ENCODE results near the gene RPL36.
A peak's percentile ranks its signal among the peaks of the same experiment; 100 is the strongest.
"Not testable (repeated sequence)": the region's sequence is repeated elsewhere in the genome, so short reads cannot be mapped to it uniquely, and the experiment has no call there.

The RPL36 gene

GRCh38 chr19:5707576-5708575, 17.8 kb downstream of the RPL36 start:
- no peak for DNase-seq

DNA sequence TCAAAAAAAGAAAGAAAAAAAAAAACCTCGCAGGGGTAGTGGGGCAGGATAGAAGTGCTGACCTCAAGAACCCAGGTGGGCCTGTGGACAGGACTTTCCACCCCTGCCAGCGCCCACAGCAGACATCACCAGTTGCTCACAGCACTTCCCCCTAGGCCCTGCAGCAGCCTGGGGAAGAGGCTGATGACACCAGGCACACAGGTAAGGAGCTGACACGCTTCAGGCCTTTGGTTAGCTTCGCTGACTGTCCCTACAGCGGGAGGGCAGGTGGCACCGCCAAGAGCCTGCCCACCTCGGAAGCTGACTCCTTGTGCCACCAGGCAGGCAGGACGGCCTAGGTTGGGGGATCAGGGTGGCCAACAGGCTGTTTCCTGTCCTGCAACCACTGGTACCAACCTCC, 20.9 kb downstream of the RPL36 start:
- DNase-seq = no peak

DNA sequence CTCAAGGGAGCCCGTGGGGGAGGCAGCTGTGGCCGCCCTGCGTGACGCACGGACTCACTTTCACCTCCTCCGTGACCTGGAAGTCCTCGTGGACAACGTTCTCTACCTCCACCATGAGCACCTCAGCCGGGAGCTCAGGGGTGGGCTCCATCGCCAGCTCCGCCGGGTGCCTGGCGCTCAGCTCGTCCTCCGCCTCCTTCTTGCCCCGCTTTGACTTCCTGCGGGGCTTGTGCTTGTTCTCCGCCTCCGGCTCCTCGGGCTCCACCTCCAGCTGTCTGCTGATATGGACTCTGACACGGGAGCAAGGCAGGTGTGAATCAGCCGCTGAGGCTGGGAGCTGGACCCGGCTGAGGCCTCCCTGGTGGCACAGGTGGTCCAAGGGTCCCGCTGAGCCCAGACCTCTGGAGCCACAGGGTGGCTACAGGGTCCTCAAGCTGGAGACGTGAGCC, 21.6 kb downstream of the RPL36 start:
- no peak for DNase-seq

DNA sequence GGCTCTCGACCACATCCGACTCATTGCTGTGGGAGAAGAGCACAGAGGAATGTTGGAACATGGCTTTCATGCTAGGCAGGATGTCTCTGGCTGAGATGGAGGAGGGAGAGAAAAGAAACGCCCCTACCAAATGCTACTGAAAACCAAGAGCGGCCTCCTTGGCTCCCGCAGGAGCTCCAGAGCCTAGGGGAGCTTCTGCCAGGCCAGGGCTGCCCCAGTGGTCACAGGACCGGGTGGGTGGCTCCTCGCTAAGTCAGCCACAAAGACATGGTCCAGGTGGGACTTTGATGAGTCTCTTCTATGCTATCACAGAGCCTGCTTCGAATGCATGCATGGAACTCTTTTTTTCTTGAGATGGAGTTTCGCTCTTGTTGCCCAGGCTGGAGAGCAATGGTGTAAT, 23.1 kb downstream of the RPL36 start:
- no peak for DNase-seq

- DNase-seq = no peak
Measured at GRCh38 chr19:5714816-5715215, 24.7 kb downstream of the RPL36 start.

DNA sequence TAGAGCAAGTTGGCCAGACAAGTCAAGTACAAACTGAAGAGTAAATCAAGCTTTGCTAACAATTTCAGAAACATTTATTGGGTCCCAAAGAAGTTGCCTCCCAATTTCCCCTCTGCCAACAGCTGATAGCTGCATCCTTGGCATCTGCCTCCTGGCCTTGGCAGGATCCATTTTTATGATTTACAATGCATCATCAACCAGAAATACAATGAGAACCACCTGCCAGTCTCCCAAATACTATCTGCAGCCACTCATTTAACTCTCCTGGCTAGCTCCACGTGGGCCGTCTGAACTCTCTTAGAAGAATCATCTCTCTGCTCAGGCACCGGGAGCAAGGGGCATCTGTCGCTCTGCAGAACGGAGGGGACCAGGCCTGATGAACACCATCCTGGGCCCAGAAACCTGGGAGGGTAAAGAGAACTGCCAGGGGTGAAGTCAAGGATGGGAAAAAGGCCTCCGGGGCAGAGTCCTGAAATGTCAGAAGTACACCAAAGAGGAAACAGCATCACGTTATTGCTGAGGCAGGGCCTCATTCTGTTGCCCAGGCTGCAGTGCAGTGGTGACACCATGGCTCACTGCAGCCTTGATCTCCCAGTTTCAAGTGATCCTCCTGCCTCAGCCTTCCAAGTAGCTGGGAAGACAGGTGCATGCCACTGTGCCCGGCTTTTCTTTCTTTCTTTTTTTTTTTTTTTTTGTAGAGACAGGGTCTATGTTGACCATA, 27.3 kb downstream of the RPL36 start:
- no peak for DNase-seq

DNA sequence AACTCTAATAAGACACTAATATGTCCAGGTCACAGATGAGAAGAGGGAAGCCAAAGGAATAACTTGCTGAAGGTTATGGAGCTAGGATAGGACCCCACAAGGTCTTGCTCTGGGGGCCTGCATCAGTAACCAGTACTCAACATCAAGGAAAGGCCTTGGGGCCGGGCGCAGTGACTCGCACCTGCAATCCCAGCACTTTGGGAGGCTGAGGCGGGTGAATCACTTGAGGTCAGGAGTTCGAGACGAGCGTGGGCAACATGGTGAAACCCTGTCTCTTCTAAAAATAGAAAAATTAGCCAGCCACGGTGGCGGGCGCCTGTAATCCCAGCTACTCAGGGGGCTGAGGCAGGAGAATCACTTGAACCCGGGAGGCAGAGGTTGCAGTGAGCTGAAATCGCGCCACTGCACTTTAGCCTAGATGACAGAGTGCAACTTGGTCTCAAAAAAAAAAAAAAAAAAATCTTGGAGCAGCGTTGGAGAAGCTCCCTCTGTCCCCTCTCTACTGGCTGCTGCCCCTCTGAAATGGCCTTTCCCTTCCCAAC, 28.0 kb downstream of the RPL36 start:
- no peak for DNase-seq

GRCh38 chr19:5718579-5719273, 28.6 kb downstream of the RPL36 start:
- peak; percentile 27 for DNase-seq

DNA sequence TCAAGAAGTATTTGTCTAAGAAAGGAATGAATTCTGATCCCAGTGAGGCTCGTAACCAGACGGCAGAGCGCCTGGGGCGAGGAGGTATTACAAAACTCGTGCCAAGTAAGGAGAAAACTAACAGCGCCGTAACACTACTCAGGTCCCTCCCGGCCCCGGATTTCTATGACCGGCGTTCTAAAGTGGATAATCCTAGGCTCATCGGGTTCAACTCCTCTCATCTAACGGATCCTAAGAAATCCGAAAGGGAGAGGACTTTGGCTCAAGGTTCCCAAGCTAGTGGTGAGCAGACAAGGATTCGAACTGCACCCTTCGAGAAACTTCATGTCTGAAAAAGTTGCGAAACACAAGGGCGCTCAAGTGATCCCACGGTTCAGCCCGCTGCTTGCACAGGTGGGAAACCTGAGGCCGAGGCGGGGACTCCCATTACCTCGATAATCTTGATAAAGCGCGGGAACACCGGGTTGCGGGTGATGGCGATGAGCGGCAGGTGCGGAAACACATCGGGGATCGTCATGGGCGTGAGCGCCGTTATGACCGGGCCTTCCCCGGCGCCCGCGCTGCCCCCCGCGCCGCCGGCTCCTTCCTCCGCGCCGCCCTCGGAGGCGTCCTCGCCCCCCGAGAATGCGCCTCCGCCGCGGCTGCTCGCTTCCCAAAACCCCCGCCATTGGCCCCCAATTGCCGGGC, 29.3 kb downstream of the RPL36 start:
- DNase-seq = peak; percentile 35

GRCh38 chr19:5719961-5720790, 30.1 kb downstream of the RPL36 start, which contains the start of the genes CATSPERD and LONP1:
TSS of gene CATSPERD (plus strand) at chr19:5720637. CDS start at chr19:5720738, 101 bp downstream.
TSS of gene LONP1 (minus strand) at chr19:5720146. CDS start at chr19:5720132, 14 bp downstream.
- peak; percentile 98 for DNase-seq

DNA sequence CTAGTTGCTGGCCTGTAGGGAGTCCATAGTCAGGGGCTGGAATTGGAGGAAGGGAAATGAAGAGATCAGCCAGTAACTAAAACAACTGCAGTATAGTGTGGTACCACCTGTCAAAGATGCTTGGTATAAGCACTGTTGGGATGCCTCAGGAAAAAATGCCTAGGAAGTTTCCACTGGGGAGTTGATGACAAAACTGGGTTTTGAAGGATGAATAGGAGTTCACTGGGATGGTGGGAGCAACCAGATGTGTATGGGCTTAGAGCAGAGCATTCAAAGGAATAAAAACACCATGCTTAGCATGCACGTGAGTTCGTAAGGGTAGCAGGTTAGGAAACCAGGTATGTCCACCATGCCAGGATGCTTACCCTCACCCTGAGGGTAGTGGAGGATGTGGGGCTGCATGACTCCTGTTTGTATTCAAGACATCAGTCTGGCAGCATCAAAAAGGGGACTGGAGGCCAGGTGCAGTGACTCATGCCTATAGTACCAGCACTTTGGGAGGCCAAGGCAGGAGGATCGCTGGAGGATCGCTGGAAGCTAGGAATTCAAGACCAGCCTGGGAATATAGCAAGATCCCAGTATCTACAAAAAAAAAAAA, 37.5 kb downstream of the RPL36 start:
- DNase-seq = no peak

DNA sequence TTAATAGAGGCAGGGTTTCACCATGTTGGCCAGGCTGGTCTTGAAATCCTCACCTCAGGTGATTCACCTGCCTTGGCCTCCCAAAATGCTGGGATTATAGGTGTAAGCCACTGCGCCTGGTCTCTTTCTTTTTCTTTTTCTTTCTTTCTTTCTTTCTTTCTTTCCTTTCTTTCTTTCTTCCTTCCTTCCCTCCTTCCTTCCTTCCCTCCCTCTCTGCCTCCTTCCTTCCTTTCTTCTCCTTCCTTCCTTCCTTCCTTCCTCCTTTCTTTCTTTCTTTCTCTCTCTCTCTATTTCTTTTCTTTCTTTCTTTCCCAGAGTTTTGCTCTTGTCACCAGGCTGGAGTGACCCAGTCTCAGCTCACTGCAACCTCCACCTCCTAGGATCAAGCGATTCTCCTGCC, 43.1 kb downstream of the RPL36 start:
- not testable (repeated sequence) for DNase-seq

DNA sequence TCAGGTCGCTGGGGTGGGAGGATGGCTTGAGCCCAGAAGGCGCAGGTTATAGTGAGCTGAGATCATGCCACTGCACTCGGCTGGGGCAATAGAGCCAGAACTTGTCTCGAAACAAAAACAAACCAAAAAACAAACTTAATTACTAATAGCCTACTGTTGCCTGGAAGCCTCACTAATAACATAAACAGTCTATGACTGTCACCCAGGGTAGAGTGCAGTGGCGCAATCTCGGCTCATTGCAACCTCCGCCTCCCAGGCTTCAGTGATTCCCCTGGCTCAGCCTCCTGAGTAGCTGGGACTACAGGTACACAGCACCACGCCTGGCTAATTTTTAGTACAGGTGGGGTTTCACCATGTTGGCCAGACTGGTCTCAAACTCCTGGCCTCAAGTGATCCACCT, 48.3 kb downstream of the RPL36 start:
- no peak for DNase-seq

Measured in CD4-positive, alpha-beta T cell treated with Interleukin-17A for 1 hour (primary cell).